Measurements from ENCODE around the gene STXBP5. TPM values are rescaled to one million over a fixed set of nuclear protein-coding genes. Genes with fewer than 3 reads are reported as not detected.

The STXBP5 gene
- total RNA-seq, 1 experiment from 2014 or later = 38.0 TPM

GRCh38 chr6:147297124-147297523 lies 92.9 kb downstream of the STXBP5 start:
- DNase-seq (ENCODE audit: low read depth) = no peak

- DNase-seq (ENCODE audit: low read depth) = peak; percentile 57
These were observed 93.6 kb downstream of the STXBP5 start for GRCh38 chr6:147297663-147298316.

- DNase-seq (ENCODE audit: low read depth) = peak; percentile 20
These were observed 94.2 kb downstream of the STXBP5 start for GRCh38 chr6:147298461-147298860.

- DNase-seq (ENCODE audit: low read depth) = no peak
These were observed 94.8 kb downstream of the STXBP5 start for GRCh38 chr6:147299035-147299434.

- no peak for DNase-seq (ENCODE audit: low read depth)
These were observed 96.9 kb downstream of the STXBP5 start for GRCh38 chr6:147301070-147301469.

GRCh38 chr6:147304016-147304415 lies 99.8 kb downstream of the STXBP5 start:
- DNase-seq (ENCODE audit: low read depth) = no peak

GRCh38 chr6:147310521-147310920 lies 106.3 kb downstream of the STXBP5 start:
- no peak for DNase-seq (ENCODE audit: low read depth)

- DNase-seq (ENCODE audit: low read depth) = no peak
These were observed 107.0 kb downstream of the STXBP5 start for GRCh38 chr6:147311218-147311617.

GRCh38 chr6:147321260-147321659 lies 117.0 kb downstream of the STXBP5 start:
- DNase-seq (ENCODE audit: low read depth) = no peak

GRCh38 chr6:147322299-147323162 lies 118.3 kb downstream of the STXBP5 start:
- DNase-seq (ENCODE audit: low read depth) = no peak

- no peak for DNase-seq (ENCODE audit: low read depth)
These were observed 121.3 kb downstream of the STXBP5 start for GRCh38 chr6:147325557-147325956.

- no peak for DNase-seq (ENCODE audit: low read depth)
These were observed 127.2 kb downstream of the STXBP5 start for GRCh38 chr6:147331401-147331800.

- DNase-seq (ENCODE audit: low read depth) = no peak
These were observed 133.7 kb downstream of the STXBP5 start for GRCh38 chr6:147337921-147338320.

GRCh38 chr6:147341486-147341885 lies 137.3 kb downstream of the STXBP5 start:
- DNase-seq (ENCODE audit: low read depth) = no peak

GRCh38 chr6:147345902-147346301 lies 141.7 kb downstream of the STXBP5 start:
- DNase-seq (ENCODE audit: low read depth) = no peak

- DNase-seq (ENCODE audit: low read depth) = no peak
These were observed 143.1 kb downstream of the STXBP5 start for GRCh38 chr6:147347179-147347881.

- no peak for DNase-seq (ENCODE audit: low read depth)
These were observed 143.8 kb downstream of the STXBP5 start for GRCh38 chr6:147347882-147348575.

- no peak for DNase-seq (ENCODE audit: low read depth)
These were observed 157.2 kb downstream of the STXBP5 start for GRCh38 chr6:147361311-147361981.

GRCh38 chr6:147366290-147366689 lies 162.1 kb downstream of the STXBP5 start:
- DNase-seq (ENCODE audit: low read depth) = no peak

- no peak for DNase-seq (ENCODE audit: low read depth)
These were observed 167.1 kb downstream of the STXBP5 start for GRCh38 chr6:147371325-147371724.

GRCh38 chr6:147372806-147373205 lies 168.6 kb downstream of the STXBP5 start:
- no peak for DNase-seq (ENCODE audit: low read depth)
